Measurements from ENCODE around the gene SLC6A16. TPM values are rescaled to one million over a fixed set of nuclear protein-coding genes. Genes with fewer than 3 reads are reported as not detected.

The SLC6A16 gene
- total RNA-seq, 1 experiment from 2014 or later = 0.84 TPM

- Mint-ChIP-seq H3K9me3 (ENCODE audit: unreplicated experiment) (no peaks in the 10 kb centered on the region), H3K27ac (ENCODE audit: unreplicated experiment) (no peak overlapping the region), H3K27me3 (ENCODE audit: insufficient read depth, unreplicated experiment) (no peaks in the 10 kb centered on the region), H3K4me3 (ENCODE audit: unreplicated experiment) (no peak overlapping the region), H3K4me1 (ENCODE audit: low read depth, unreplicated experiment) (peaks cover 6% of the 10 kb centered on the region), H3K36me3 (ENCODE audit: insufficient read depth, unreplicated experiment) (no peaks in the 10 kb centered on the region)
- no peaks in the 10 kb centered on the region for H3K36me3 ChIP-seq (ENCODE audit: control insufficient read depth, insufficient read depth, low read length)
- no peaks in the 10 kb centered on the region for H3K9me3 ChIP-seq
- no peak overlapping the region for H3K4me3 ChIP-seq (ENCODE audit: low read depth, low read length)
- ChIA-PET CTCF (no interaction called here), POLR2A (no interaction called here)
- no peaks in the 10 kb centered on the region for H3K4me1 ChIP-seq
- no peaks in the 10 kb centered on the region for H3K27me3 ChIP-seq (replicated peaks; ENCODE audit: control insufficient read depth, insufficient read depth, low read length)
- no TSS peak for BruUV-seq (replicated peaks)
- no peak for DNase-seq
- intact Hi-C loops (cut with micrococcal nuclease; ENCODE audit: unreplicated experiment) = no loop called here
- no peak for TF ChIP-seq CTCF (IDR thresholded peaks at IDR 0.05; ENCODE audit: insufficient read depth in 1 of 2, low read depth in 1 of 2, low read length in 1 of 2, severe bottlenecking in 1 of 2, unreplicated experiment in 1 of 2)
These were observed 30.9 kb upstream of the SLC6A16 start for GRCh38 chr19:49355909-49356353.

- Mint-ChIP-seq H3K4me1 (ENCODE audit: low read depth, unreplicated experiment) (no peaks in the 10 kb centered on the region), H3K9me3 (ENCODE audit: unreplicated experiment) (no peaks in the 10 kb centered on the region), H3K4me3 (ENCODE audit: unreplicated experiment) (no peak overlapping the region), H3K27me3 (ENCODE audit: insufficient read depth, unreplicated experiment) (no peaks in the 10 kb centered on the region), H3K36me3 (ENCODE audit: insufficient read depth, unreplicated experiment) (peaks cover 13% of the 10 kb centered on the region), H3K27ac (ENCODE audit: unreplicated experiment) (no peak overlapping the region)
- CTCF ChIA-PET = interaction anchor here (0.6 kb wide), 1 partner anchor 50 kb away, joined by 4 read pairs; no protein-coding TSS in a partner anchor
- Histone ChIP-seq H3K27me3 (replicated peaks; ENCODE audit: control insufficient read depth, insufficient read depth, low read length) (no peaks in the 10 kb centered on the region), H3K36me3 (ENCODE audit: control insufficient read depth, insufficient read depth, low read length) (no peaks in the 10 kb centered on the region), H3K4me1 (no peaks in the 10 kb centered on the region), H3K4me3 (ENCODE audit: low read depth, low read length) (no peak overlapping the region), H3K9me3 (no peaks in the 10 kb centered on the region)
- DNase-seq = no peak
- BruUV-seq (replicated peaks) = no TSS peak
- intact Hi-C loops (cut with micrococcal nuclease; ENCODE audit: unreplicated experiment) = no loop called here
- TF ChIP-seq CTCF (IDR thresholded peaks at IDR 0.05; ENCODE audit: insufficient read depth in 1 of 2, low read depth in 1 of 2, low read length in 1 of 2, severe bottlenecking in 1 of 2, unreplicated experiment in 1 of 2) = no peak
- POLR2A ChIA-PET = no interaction called here
These were observed 24.6 kb upstream of the SLC6A16 start for GRCh38 chr19:49349567-49349966.

GRCh38 chr19:49348305-49349189, 23.6 kb upstream of the SLC6A16 start:
- Mint-ChIP-seq H3K9me3 (ENCODE audit: unreplicated experiment) (no peaks in the 10 kb centered on the region), H3K4me3 (ENCODE audit: unreplicated experiment) (no peak overlapping the region), H3K27me3 (ENCODE audit: insufficient read depth, unreplicated experiment) (no peaks in the 10 kb centered on the region), H3K27ac (ENCODE audit: unreplicated experiment) (no peak overlapping the region), H3K4me1 (ENCODE audit: low read depth, unreplicated experiment) (no peaks in the 10 kb centered on the region), H3K36me3 (ENCODE audit: insufficient read depth, unreplicated experiment) (peaks cover 13% of the 10 kb centered on the region)
- ChIA-PET CTCF (interaction anchor here (0.6 kb wide), 1 partner anchor 49 kb away, joined by 4 read pairs; no protein-coding TSS in a partner anchor), POLR2A (no interaction called here)
- no TSS peak for BruUV-seq (replicated peaks)
- no peaks in the 10 kb centered on the region for H3K36me3 ChIP-seq (ENCODE audit: control insufficient read depth, insufficient read depth, low read length)
- H3K27me3 ChIP-seq (replicated peaks; ENCODE audit: control insufficient read depth, insufficient read depth, low read length) = no peaks in the 10 kb centered on the region
- no peak for DNase-seq
- no peaks in the 10 kb centered on the region for H3K4me1 ChIP-seq
- intact Hi-C loops (cut with micrococcal nuclease; ENCODE audit: unreplicated experiment) = loop anchor here (1.0 kb wide), 1 partner anchor 122 kb away; no protein-coding TSS in a partner anchor
- no peak for TF ChIP-seq CTCF (IDR thresholded peaks at IDR 0.05; ENCODE audit: insufficient read depth in 1 of 2, low read depth in 1 of 2, low read length in 1 of 2, severe bottlenecking in 1 of 2, unreplicated experiment in 1 of 2)
- H3K9me3 ChIP-seq = no peaks in the 10 kb centered on the region
- H3K4me3 ChIP-seq (ENCODE audit: low read depth, low read length) = no peak overlapping the region
